Activated CD8-positive, alpha-beta memory T cell treated with anti-CD3 and anti-CD28 coated beads for 1 hour (primary cell): ENCODE results near the gene NLK.
"Not testable (repeated sequence)": the region's sequence is repeated elsewhere in the genome, so short reads cannot be mapped to it uniquely, and the experiment has no call there.

Source experiments
- DNase-seq, 2 donors: peaks; one replicate each; pipeline ENCODE4 v3.0.0-alpha.2; 2020; ENCODE audit warnings: low read depth in 1 of 2; ENCODE audit errors: extremely low read depth in 1 of 2

NLK gene

DNA sequence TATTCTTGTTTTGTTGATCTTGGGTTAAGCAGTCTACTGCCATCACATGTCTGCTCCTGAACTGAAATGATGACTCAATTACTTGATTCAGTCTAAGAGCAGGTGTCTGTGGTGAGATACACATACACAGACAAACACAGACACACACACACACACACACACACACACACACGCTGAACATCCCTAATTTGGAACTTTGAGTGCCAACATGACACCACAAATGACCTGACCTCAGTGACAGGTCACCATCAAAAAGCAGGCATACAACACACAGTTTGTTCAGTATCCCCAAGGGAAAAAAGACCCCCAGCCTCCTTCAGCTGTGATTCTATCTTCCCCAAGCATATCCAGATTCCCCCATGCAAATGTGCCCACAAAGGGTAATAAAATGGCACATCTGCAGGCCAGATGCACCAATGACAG is 146.4 kb downstream of the NLK start:
- DNase-seq: no peak

DNA sequence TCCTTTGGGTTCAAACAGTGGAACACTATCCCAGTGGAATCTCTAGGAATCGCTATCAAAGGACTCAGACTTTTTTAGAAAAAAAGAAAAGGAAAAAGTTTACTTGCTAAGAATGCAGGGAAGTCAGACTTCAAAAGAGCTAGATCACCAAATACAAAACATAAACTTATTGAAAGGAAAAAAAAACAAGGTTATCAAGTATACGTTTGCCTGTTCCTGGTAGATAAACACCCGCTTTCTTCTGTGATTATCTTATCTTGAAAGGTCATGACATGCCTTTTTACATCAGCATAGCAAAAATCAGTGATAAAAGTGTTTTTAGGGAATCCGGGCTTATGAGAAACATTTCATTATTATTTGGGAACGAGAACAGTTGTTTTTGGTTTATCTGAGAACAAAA is 147.2 kb downstream of the NLK start:
- no peak for DNase-seq

DNA sequence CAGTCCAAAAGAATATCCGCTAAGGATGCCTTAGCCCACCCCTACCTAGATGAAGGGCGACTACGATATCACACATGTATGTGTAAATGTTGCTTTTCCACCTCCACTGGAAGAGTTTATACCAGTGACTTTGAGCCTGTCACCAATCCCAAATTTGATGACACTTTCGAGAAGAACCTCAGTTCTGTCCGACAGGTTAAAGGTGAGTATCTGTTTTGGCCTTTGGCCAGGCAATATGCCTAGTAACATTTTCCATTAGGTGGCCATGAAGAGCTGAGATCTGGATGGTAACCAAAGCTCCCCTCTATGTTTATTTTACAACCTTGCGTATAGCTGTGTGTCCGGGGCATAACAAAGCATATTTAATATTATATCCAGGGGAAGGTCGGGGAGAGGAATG is 148.5 kb downstream of the NLK start:
- DNase-seq: no peak

DNA sequence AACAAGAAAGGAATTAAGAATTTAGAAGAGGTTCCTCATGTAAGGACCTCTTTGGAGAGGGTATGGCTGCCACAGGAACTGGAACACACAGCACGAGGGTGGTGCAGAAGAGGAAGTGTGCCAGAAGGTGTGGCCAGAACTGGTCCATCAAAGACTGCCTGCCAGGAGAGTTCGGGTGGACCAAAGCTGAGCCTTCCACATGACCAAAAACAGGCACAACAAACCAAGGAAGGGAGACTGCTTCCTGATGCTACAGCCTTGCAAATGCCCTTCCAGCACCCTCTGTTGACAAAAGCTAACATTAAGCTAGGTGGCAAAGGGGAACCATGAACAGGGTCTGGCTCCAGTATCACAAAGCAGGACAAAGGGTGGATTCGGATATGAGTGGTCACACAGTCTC is 150.8 kb downstream of the NLK start:
- DNase-seq: no peak

DNA sequence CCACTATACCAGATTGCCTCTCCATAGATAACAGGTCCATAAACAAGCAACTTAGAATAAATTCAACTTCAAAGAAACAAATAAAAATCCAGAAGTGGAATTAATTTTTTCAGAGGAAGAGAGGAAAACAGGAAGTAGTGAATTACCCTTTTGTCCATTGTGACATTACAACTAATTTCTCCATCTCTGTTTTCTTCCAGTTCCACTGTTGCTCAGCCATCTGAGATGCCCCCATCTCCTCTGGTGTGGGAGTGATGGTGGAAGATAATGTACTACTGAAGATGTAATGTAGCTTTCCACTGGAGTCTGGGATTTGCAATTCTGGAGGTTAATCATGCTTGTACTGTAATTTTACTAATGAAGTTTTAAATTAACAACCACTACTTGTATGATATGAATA is 151.9 kb downstream of the NLK start:
- no peak for DNase-seq

DNA sequence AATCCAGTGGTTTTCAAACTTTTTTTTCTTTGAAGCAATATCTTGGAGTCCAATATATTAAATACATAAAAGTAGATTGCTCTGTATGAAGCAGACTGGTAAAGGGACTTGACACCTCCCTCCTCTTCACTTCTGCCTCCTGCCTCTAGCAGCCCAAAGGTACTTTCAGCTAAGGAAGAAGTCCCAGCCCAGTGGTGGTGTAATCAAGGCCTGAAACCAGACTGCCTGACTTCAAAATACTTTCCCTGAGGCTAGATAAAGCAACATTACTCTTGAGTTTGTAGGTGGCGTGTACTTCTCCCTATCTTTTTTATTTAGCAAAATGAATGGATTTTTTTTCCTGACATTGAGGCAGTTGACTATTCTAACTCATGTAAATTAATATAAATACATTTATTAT is 154.2 kb downstream of the NLK start:
- DNase-seq: no peak

DNA sequence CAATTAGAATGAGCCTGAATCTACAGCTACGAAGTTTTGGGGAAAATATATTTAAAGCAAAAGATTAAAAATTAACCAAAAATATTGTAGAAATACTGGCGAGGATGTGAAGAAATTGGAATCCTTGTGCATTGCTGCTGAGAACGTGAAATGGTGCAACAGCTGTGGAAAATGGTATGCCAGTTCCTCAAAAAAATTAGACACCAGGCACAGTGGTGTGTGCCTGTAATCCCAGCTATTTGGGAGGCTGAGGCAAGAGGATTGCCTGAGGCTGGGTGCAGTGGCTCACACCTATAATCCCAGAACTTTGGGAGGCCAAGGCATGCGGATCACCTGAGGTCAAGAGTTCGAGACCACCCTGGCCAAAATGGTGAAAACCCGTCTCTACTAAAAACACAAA is 156.6 kb downstream of the NLK start:
- DNase-seq: no peak

DNA sequence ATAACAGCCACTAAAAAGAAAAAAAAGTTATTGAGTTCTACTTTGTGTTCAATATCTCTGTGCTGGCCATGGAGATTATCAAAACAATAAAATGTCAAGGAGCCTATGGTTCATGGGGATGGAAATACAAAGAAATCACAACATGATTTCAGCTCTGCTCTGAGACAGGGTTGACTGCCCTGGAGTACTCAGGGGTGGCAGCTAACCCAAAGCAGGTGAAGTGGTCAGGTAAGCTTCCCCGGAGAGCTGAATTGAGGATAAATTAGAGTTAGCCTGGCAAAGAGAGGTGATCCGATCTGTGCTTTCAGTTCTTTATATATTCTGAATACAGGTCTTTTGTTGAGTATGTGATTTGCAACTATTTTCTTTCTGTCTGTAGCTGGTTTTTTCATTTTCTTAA is 157.3 kb downstream of the NLK start:
- no peak for DNase-seq

DNA sequence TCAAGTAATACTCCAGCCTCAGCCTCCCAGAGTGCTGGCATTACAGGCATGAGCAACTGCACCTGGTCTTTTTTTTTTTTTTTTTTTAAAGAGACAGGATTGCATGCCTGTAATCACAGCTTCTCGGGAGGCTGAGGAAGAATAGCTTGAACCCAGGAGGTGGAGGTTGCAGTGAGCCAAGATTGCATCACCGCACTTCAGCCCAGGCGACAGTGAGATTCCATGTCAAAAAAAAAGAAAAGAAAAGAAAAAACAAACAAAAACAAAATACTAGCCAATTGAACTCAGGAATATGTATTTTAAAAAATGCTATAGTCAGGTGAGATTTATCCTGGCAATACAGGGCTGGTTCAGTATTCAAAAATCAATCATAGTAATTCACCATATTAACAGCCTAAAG is 158.8 kb downstream of the NLK start:
- no peak for DNase-seq

DNA sequence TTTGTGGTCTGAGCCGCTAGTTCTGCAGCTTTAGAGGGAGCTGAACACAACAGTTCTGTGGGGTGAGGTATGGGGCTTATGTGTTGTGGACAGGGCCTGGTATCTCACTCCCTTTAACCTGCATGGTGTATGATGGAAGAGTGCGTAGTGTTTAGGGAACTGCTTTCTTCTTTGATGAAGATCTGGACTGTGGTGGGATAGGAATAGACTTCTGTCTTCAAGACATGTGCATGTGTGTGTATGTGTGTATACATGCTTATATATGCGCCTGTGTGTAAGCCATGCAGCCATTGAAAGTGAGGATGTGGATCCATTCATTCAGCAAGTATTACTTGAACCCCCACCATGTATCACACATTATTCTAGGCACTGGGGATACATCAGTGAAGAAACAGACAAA is 161.8 kb downstream of the NLK start:
- DNase-seq: no peak

DNA sequence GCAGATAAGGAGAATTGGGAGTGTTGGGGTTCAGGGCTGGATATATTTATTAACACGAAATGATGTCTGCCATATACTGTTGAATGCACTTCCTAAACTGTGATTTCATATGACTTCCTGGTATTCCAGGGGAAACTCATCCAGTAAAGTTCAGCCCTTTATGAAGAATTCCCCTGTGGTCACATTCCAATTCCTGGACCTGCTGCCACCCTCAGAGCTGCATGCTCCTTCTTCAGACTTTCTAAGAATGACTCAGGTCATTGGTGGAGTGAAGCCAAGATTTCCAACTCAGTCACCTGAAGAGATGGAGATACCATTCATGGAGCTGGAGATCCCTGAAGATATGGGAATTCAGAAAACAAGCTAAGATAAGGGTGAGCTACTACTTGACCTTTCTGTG is 162.3 kb downstream of the NLK start:
- no peak for DNase-seq

DNA sequence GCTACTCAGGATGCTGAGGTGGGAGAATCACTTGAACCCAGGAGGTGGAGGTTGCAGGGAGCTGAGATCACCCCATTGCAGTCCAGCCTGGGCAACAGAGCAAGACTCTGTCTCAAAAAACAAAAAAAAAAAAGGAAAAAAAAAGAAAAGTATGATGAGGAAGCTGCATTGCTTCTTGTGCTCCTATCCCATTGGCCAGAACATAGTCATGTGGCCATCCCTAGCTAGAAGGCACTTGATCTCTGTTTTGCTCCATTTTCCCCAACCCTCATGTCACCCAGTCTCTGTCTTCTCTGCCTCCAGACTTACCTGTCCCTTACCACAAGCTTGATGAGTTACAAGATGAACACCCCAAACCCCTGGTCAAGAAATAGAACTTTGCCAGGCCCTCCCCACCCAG is 163.8 kb downstream of the NLK start:
- no peak for DNase-seq

DNA sequence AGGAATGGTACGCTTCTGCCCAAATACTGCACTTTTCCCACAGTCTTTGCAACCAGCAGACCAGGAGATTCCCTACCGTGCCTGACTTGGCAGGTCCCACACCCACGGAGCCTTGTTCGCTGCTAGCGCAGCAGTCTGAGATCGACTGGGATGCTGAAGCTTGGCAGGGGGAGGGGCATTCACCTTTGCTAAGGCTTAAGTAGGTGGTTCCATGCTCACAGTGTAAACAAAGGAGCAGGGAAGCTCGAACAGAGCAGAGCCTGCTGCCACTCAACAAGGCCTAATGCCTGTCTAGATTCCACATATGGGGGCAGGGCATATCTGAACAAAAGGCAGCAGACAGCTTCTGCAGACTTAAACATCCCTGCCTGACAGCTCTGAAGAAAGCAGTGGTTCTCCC is 169.3 kb downstream of the NLK start:
- DNase-seq: no peak

DNA sequence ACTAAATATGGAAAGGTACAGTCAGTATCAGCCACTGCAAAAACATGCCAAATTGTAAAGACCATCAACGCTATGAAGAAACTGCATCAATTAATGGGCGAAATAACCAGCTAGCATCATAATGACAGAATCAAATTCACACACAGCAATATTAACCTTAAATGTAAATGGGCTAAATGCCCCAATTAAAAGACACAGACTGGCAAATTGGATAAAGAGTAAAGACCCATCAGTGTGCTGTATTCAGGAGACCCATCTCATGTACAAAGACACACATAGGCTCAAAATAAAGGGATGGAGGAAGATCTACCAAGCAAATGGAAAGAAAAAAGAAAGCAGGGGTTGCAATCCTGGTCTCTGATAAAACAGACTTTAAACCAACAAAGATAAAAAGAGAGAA is 171.1 kb downstream of the NLK start:
- not testable (repeated sequence) for DNase-seq

DNA sequence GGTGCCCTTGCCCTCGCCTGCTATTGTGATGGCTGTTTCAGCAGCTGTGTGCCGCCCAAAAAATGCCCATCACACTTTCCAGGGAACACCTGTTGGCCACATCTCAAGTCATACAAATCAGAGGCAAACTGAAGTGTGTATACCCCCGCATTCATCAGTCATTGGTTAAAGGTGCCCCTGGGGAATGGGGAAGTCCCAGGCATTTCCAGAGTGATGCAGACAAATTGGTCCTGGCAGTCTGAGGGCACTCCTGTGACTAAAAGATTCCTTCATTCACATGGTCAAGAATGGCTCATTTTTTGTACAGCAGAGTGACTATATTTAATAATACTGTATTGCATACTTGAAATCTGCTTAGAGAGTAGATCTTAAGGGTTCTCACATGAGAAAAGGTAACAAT is 173.6 kb downstream of the NLK start:
- no peak for DNase-seq

DNA sequence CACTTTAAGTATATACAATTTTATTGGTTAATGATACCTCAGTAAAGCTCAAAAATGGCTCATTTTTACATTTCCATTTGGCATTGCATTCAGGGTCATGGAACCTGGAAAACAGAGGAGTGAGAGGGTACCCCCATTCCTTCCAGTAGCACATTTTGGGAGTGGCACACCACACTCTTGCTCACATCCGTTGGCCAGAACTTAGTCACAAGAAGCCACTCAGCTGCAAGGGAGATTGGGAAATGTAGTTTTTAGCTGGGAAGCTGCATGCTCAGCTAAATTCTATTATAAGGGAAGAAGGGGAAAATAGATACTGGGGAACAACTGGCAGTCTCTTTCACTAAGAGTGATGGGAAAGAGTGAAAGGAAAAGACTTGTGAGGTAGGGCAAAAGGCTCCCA is 174.1 kb downstream of the NLK start:
- DNase-seq: no peak

DNA sequence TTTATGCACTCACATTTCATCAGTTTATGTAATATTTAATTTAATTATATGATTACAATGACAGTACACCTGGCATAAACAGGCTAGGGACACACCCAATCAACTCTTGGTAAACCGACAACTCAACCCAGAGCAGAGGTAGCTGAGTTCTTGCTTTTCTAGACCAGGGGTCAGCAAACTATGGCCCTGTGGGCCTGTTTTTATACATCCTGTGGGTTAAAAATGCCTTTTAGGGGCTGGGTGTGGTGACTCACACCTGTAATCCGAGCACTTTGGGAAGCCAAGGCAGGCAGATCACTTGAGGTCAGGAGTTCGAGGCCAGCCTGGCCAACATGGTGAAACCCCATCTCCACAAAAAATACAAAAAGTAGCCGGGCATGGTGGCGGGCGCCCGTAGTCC is 177.3 kb downstream of the NLK start:
- DNase-seq: no peak

DNA sequence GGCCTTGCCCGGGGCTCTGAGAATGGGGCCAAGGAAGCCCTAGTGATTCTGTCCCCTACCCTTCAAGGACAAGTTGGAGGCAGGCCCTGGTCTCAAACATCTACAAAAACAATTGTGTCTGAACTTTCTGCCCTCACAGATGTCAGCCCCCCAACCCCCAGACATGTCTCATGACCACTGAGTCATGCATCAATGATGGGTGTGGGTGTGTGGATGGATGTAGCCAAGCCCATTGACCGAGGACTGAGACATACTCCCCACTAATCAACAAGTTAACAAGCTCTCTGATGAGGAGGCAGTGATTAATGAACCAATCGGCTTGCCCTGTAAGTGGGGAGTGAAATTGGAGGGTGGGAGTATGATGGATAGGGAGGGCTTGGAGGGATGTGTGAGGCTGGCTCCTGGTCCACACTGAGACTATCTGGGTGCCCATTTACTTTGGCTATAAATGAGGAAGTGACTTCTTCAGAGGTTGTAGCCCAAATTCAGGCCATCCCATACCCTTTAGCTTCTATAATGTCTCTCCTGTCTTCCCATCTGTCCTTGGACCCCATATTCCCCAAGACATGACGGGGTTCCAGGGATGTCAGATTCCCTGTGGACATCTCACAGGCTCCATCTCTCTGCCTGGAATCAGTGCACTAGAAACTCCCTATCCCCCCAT is 179.4 kb downstream of the NLK start:
- no peak for DNase-seq

DNA sequence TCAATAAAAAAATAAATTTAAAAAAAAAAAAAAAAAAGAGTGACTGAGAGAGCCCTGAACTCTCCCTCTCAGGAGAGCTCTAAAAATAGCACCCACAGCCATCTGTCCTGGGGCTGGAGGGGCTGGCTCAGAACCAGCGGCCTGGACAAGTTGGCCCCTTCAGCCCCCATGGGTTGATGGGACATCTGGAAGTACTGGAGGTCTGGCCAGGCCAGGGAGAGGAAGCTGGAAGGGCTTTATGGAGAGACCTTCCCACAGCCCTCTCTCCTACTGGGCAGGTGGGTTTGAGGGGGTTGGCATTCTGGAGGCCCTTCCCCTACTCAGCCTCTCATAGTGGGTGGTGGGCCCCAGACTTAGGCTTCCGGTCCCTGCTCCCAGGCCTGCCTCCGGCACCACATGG is 182.8 kb downstream of the NLK start:
- DNase-seq: no peak

DNA sequence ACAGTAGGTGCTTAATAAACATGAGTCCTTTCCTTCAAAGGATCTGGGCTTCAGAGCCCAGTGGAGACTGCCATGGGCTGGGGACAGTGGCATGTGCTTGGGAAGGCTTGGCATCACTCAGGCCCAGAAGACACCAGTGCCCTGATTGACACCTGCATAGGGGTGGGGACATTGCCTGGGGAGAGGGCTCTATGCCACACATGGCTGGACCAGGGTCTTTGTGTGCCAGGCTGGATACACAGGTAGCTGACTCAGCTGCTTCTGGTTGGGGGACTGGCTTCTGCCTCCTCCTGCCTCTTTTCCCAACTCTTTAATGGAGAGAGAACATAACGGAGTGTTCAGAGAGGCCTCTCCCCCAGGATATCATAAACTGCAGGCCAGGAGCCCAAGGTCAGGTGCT is 183.4 kb downstream of the NLK start:
- DNase-seq: no peak

DNA sequence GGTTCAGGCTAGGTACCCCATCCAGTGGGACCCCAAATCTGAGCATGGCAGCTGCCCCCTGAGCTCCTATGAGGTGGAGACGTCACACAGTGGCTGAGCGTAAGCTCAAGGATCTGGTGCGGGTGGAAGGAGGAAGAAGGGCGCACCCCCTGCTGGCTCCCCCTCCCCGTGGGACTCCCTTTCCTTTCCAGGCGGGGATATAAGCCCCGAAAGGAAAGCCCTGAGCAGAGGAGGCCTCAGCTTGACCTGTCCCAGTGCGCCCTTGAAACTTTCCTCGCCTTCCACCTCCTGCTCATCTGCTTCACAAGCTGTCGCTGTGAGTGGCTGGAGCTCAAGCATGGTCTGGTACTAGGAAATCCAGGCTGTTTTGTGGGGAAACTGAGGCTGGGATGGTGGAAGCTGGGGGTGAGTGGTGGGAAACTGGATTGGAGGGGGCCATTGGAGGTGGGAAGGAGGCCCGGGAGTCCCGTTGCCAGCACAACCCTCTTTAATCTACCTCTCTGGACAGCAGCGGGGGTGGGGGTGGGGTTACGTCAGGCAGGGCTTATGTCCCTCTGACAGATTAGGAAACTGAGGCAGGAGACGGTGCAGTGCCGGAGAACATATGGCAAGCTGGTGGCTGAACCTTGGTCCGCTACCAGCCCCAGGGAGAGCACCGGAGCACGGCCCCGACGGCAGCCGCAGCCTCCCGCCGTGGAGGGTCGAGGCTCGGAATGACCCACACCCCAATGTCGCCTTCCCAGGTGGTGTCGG is 184.3 kb downstream of the NLK start:
- DNase-seq: no peak

DNA sequence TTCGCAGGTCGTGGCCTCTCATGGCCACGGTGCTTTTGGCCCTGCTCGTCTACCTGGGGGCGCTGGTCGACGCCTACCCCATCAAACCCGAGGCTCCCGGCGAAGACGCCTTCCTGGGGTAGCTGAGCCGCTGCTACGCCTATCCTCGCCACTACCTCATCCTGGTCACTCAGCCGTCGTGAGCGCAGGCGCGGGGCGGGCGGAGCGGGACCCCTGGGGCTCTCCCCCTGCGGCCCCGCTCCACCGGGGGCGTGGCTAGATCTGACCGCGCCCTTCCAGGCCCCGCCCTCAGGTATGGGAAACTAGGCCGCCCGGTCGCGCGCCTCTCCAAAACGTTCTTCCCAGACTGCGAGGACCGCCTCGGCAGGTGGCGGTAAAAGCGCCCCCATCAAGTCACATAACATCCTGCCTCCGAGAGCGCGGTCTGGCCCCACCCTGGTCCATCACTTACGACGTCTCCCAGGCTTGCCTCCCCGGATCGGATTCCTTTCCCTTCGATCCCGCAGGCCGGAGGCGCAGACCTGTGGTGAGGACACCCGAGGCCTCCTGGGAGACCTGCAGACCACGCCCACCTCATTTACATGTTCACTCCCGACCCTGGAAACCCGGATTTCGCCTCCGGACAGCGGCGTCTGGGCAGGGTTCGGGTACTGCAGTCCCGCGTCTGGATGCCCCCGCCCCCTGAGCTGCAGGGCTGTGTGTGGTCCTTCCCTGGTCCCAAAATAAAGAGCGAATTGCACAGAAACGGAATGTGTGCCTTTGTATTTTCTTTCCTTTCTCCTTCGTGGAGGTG is 185.0 kb downstream of the NLK start:
- DNase-seq: no peak
